K562 (cell line): Measurements from ENCODE around the gene HAX1. TPM values are rescaled to one million over a fixed set of nuclear protein-coding genes. Genes with fewer than 3 reads are reported as not detected.

Experiments
- FOXA1 ChIP-seq: fragments of 450-650 bp; IDR thresholded peaks from 2 replicates; pipeline ENCODE4 v1.6.1; 2016; ENCODE audit warnings: mild to moderate bottlenecking, borderline replicate concordance
- FOXM1 ChIP-seq, 2 experiments: fragments of 450-650 bp in 1 of 2; sonication (generic) in 1 of 2; formaldehyde crosslinking in 1 of 2; IDR thresholded peaks; 2 replicates each; pipeline versions ENCODE4 v1.6.1 to v1.9.0; 2017 to 2022; ENCODE audit warnings: low read depth in 2 of 2, mild to moderate bottlenecking in 2 of 2, missing genetic modification reagents in 1 of 2, moderate library complexity in 1 of 2
- GATAD2A ChIP-seq: fragments of 450-650 bp; IDR thresholded peaks from 2 replicates; pipeline ENCODE4 v1.6.1; 2017
- IRF2 ChIP-seq: sonication (generic); formaldehyde crosslinking; IDR thresholded peaks from 2 replicates; pipeline ENCODE4 v1.8.1; 2022; ENCODE audit warnings: mild to moderate bottlenecking, missing genetic modification reagents
- JUN ChIP-seq, 2 experiments: sonication (generic) in 1 of 2; formaldehyde crosslinking in 1 of 2; IDR thresholded peaks; 2 replicates each; pipeline versions ENCODE4 v1.6.1 to v1.8.0; 2012 to 2022; ENCODE audit warnings: borderline replicate concordance in 2 of 2, mild to moderate bottlenecking in 2 of 2, improper control_type of control experiment in 1 of 2, low read depth in 1 of 2, low read length in 1 of 2, missing genetic modification reagents in 1 of 2
- KAT7 ChIP-seq: sonication (generic); formaldehyde crosslinking; IDR thresholded peaks from 2 replicates; pipeline ENCODE4 v1.8.0; 2022; ENCODE audit warnings: missing genetic modification reagents, mild to moderate bottlenecking, borderline replicate concordance
- KDM1A ChIP-seq, 2 experiments: fragments of 450-650 bp; IDR thresholded peaks; 2 replicates each; pipeline ENCODE4 v1.6.1; 2016; ENCODE audit warnings: mild to moderate bottlenecking in 2 of 2
- KLF16 ChIP-seq: IDR thresholded peaks from 2 replicates; pipeline ENCODE4 v1.6.1; 2016; ENCODE audit warnings: antibody characterized with exemption
- L3MBTL2 ChIP-seq: fragments of 450-650 bp; IDR thresholded peaks from 2 replicates; pipeline ENCODE4 v1.6.1; 2016; ENCODE audit warnings: mild to moderate bottlenecking, moderate library complexity
- LARP7 ChIP-seq: fragments of 450-650 bp; IDR thresholded peaks from 2 replicates; pipeline ENCODE4 v1.6.1; 2016
- NBN ChIP-seq: fragments of 450-650 bp; IDR thresholded peaks from 2 replicates; pipeline ENCODE4 v1.6.1; 2016; ENCODE audit warnings: low read depth, mild to moderate bottlenecking
- POLR2A ChIP-seq: fragments of 450-650 bp; conservative IDR thresholded peaks from 2 replicates; pipeline ENCODE4 v1.6.1; 2016
- POLR2G ChIP-seq: fragments of 200-400 bp; formaldehyde crosslinking; IDR thresholded peaks from 2 replicates; pipeline ENCODE4 v1.6.1; 2017; ENCODE audit warnings: low read depth, mild to moderate bottlenecking, antibody characterized with exemption, low read length, moderate library complexity
- PPARD ChIP-seq: fragments of 250-450 bp; sonication (Bioruptor Pico); IDR thresholded peaks from 2 replicates; pipeline ENCODE4 v1.8.0; 2022; ENCODE audit warnings: inconsistent platforms, mild to moderate bottlenecking, moderate library complexity
- SMAD4 ChIP-seq: fragments of 250-450 bp; sonication (Bioruptor Pico); conservative IDR thresholded peaks from 2 replicates; pipeline ENCODE4 v1.8.0; 2021; ENCODE audit warnings: inconsistent platforms, mild to moderate bottlenecking, moderate library complexity
- SNIP1 ChIP-seq: fragments of 450-650 bp; IDR thresholded peaks from 2 replicates; pipeline ENCODE4 v1.7.1; 2017; ENCODE audit warnings: low read depth, mild to moderate bottlenecking
- ZNF431 ChIP-seq: sonication (generic); formaldehyde crosslinking; IDR thresholded peaks from 2 replicates; pipeline ENCODE4 v1.8.0; 2022; ENCODE audit warnings: mild to moderate bottlenecking, missing genetic modification reagents
- ZNF79 ChIP-seq: fragments of 250-450 bp; sonication (Bioruptor Pico); IDR thresholded peaks from 2 replicates; pipeline ENCODE4 v1.4.0; 2020; ENCODE audit warnings: low read depth, mild to moderate bottlenecking, moderate library complexity
- ZZZ3 ChIP-seq: fragments of 450-650 bp; IDR thresholded peaks from 2 replicates; pipeline ENCODE4 v1.6.1; 2016; ENCODE audit warnings: antibody characterized with exemption, mild to moderate bottlenecking, moderate library complexity
- polyA plus RNA-seq, 8 experiments: library from polyadenylated mRNA; depleted of rRNA in 4 of 8; stranded (reverse) in 5 of 8; unstranded in 3 of 8; fragments of >200 nt; fragmentation: Nextera tagmentation in 2 of 8; fragmentation: Illumina TruSeq in 1 of 8; extraction: Ambion mirVana in 2 of 8; extraction: Trizol in 1 of 8; gene quantifications; 2 replicates each; pipeline versions ENCODE4 v1.2.1 to v1.2.3, GENCODE V29; 2011 to 2014; ENCODE audit warnings: inconsistent platforms in 1 of 8, missing spikeins in 1 of 8
- total RNA-seq, 7 experiments: library from RNA; depleted of rRNA in 6 of 7; stranded (reverse); fragments of >200 nt in 6 of 7; fragmentation: Illumina TruSeq in 2 of 7; extraction: Trizol in 2 of 7; gene quantifications; 2 replicates each; pipeline versions ENCODE4 v1.2.1 to v1.2.3, GENCODE V29; 2011 to 2021; ENCODE audit warnings: low replicate concordance in 1 of 7
- TF ChIP-seq, protein P1 (sequence below): sonication (generic); formaldehyde crosslinking; IDR thresholded peaks from 2 replicates; pipeline ENCODE4 v1.8.0; 2022; ENCODE audit warnings: mild to moderate bottlenecking, missing genetic modification reagents, borderline replicate concordance
- TF ChIP-seq, protein P2 (sequence below): fragments of 250-450 bp; sonication (Bioruptor Pico); IDR thresholded peaks from 2 replicates; pipeline ENCODE4 v1.5.1; 2021; ENCODE audit warnings: mild to moderate bottlenecking
- TF ChIP-seq, protein P3 (sequence below), 2 experiments: fragments of 150-350 bp in 1 of 2; IDR thresholded peaks; 2 replicates each; pipeline ENCODE4 v1.6.1; 2012 to 2016; ENCODE audit warnings: low read depth in 2 of 2, low read length in 2 of 2, mild to moderate bottlenecking in 1 of 2, moderate library complexity in 1 of 2

HAX1 gene
- total and polyA plus RNA-seq, 9 of the 15 experiments (the other 6 are each of a cell fraction or from before 2014, with no cell fraction given), result 143 to 492 (median 234) TPM

DNA sequence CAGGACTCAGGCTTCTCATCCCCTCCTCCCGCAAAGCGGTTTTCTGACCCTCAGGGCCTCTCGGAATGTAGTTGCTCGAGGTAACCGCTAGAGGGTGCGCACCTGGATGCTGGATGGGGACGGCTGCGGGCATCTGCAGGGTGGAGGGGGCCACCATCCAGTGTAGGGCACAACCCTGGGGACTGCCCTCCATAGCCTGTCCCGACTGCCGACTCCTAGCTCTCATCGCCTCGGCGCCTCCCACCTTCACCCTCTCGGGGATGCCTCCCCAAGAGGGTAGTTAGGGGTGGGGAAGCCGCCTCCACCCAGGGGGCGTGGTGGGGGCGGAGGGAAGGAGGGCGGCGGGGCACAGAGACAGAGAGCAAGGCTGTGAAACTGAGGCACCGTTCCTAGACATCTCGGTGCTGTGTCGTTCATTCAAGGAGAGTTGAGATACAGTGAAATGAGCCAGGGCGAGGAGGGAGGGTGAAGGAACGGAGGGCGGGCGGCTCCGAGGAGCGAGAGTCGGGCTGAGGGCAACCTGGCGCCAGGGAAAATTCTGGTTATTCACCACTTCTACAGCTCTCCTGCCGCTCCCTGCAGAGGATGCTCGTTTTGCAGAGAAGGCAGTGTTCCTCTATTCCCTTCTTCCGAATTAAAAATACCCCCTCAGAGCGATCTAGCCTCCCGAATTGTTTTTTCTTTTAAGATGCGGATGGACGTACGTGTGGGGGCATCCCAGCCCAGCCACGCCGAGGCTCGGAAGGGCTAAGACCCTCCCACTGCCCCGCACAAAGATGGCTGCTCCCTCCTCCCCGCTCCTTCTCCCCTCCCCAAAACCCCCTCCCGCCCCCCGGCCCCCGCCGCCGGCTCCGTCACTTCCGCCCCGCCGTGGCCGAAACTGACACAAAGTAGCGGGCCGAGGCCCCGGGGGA is 52.5 kb downstream of the HAX1 start, which contains the start of gene ATP8B2 (continued):
- TF ChIP-seq IRF2 (CRISPR knock-in tag) (no peak), KLF16 (0 out of 2 replicates have a peak, but pooled peaks have one; percentile 36), POLR2G (peak; percentile 25; the same call in 1 of the 2 replicates), KDM1A (IDR thresholded peaks at IDR 0.05) (peak in 1 of 2 experiments; percentile 56; a peak in 1 of 4 replicates), L3MBTL2 (no peak), GATAD2A (peak; percentile 88), ZNF431 (no peak), KAT7 (CRISPR knock-in tag) (no peak), SMAD4 (CRISPR knock-in tag) (no peak), NBN (no peak), POLR2A (no peak), FOXM1 (IDR thresholded peaks at IDR 0.05; ENCODE audit: low read depth) (no peak), FOXM1 (CRISPR knock-in tag; IDR thresholded peaks at IDR 0.05; ENCODE audit: low read depth) (no peak), ZNF79 (no peak), JUN (IDR thresholded peaks at IDR 0.05; ENCODE audit: borderline replicate concordance, low read depth, low read length) (no peak), JUN (CRISPR knock-in tag; IDR thresholded peaks at IDR 0.05; ENCODE audit: borderline replicate concordance) (no peak), LARP7 (no peak), FOXA1 (no peak), ZZZ3 (no peak), PPARD (no peak), SNIP1 (no peak)
- TF ChIP-seq, protein P1, sequence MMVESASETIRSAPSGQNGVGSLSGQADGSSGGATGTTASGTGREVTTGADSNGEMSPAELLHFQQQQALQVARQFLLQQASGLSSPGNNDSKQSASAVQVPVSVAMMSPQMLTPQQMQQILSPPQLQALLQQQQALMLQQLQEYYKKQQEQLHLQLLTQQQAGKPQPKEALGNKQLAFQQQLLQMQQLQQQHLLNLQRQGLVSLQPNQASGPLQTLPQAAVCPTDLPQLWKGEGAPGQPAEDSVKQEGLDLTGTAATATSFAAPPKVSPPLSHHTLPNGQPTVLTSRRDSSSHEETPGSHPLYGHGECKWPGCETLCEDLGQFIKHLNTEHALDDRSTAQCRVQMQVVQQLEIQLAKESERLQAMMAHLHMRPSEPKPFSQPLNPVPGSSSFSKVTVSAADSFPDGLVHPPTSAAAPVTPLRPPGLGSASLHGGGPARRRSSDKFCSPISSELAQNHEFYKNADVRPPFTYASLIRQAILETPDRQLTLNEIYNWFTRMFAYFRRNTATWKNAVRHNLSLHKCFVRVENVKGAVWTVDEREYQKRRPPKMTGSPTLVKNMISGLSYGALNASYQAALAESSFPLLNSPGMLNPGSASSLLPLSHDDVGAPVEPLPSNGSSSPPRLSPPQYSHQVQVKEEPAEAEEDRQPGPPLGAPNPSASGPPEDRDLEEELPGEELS (CRISPR knock-in tag), result no peak
- TF ChIP-seq, protein P2, sequence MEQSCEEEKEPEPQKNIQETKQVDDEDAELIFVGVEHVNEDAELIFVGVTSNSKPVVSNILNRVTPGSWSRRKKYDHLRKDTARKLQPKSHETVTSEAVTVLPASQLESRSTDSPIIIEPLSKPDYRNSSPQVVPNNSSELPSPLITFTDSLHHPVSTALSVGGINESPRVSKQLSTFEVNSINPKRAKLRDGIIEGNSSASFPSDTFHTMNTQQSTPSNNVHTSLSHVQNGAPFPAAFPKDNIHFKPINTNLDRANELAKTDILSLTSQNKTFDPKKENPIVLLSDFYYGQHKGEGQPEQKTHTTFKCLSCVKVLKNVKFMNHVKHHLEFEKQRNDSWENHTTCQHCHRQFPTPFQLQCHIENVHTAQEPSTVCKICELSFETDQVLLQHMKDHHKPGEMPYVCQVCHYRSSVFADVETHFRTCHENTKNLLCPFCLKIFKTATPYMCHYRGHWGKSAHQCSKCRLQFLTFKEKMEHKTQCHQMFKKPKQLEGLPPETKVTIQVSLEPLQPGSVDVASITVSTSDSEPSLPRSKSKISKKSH, result no peak
- TF ChIP-seq, protein P3, sequence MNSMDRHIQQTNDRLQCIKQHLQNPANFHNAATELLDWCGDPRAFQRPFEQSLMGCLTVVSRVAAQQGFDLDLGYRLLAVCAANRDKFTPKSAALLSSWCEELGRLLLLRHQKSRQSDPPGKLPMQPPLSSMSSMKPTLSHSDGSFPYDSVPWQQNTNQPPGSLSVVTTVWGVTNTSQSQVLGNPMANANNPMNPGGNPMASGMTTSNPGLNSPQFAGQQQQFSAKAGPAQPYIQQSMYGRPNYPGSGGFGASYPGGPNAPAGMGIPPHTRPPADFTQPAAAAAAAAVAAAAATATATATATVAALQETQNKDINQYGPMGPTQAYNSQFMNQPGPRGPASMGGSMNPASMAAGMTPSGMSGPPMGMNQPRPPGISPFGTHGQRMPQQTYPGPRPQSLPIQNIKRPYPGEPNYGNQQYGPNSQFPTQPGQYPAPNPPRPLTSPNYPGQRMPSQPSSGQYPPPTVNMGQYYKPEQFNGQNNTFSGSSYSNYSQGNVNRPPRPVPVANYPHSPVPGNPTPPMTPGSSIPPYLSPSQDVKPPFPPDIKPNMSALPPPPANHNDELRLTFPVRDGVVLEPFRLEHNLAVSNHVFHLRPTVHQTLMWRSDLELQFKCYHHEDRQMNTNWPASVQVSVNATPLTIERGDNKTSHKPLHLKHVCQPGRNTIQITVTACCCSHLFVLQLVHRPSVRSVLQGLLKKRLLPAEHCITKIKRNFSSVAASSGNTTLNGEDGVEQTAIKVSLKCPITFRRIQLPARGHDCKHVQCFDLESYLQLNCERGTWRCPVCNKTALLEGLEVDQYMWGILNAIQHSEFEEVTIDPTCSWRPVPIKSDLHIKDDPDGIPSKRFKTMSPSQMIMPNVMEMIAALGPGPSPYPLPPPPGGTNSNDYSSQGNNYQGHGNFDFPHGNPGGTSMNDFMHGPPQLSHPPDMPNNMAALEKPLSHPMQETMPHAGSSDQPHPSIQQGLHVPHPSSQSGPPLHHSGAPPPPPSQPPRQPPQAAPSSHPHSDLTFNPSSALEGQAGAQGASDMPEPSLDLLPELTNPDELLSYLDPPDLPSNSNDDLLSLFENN (IDR thresholded peaks at IDR 0.05; ENCODE audit: low read depth in 2 of 2, low read length in 2 of 2), result no peak
